Skeletal muscle cell (primary cell): ENCODE results near the gene RPS28.

Experiments used
- DNase-seq: peaks from one replicate; pipeline ENCODE4 v3.0.0-alpha.2; 2010; ENCODE audit warnings: low read depth
- H3K4me3 ChIP-seq: 2 replicates; pipeline ENCODE4 v1.5.1; 2011; ENCODE audit warnings: low read depth, mild to moderate bottlenecking, control low read depth, low read length, moderate library complexity

RPS28 gene

DNA sequence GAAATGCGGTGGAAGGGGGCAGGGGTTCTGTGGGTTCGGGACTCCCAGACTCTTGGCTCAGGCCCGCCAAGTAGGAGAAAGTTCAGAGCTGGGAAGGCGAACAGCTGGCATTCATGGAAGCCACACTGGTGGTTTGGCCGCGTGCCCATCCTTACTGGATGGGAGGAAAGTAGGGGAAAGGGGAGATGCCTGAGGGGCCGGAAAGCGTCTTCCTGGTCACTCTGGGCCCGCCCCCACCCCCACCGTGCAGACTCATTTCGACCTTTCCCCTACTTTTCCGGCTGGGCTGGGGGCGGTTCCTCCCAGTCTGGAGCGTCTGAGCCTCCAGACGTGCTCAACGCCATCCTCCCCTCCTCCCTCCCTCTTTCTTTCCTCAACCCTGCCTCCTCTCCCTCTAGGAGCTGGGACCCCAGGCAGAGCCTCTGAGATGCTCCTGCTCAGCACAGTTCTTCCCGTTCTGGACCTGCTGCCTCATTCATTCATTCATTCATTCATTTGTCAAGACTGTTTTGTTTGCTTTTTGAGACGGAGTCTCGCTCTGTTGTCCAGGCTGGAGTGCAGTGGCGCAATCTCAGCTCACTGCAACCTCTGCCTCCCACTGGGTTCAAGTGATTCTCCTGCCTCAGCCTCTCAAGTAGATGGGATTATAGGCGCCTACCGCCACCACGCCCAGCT is 46.2 kb downstream of the RPS28 start:
- peak; percentile 85 for DNase-seq

DNA sequence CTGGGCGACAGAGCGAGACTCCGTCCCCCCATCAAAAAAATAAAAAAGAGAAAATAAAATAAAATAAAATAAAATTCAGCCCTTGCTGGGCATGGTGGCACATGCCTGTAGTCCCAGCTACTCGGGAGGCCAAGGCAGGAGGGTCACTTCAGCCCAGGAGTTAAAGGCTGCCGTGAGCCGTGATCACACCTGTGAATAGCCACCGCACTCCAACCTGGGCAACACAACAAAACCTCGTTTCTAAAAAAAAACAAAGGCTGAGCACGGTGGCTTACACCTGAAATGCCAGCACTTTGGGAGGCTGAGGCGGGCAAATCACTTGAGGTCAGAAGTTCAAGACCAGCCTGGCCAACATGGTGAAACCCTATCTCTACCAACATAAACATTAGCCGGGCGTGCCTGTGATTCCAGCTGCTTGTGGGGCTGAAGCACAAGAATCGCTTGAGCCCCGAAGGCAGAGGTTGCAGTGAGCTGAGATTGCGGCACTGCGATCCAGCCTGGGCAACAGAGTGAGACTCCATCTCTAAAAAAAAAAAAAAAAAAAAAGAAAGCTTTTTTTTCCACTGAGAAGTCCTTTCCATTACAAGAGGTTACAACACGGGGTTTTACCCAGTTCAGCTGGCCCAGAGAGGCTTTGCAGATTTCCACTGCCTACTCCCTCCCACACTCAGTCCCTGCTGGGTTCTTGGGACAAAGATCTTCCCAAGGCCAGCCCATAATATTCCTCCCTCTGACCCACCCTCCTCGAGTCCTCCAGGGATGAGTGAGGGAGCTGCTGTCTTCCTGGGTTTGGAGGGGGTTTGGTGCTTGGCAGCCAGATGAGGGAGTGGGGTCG is 49.1 kb downstream of the RPS28 start:
- no peak overlapping the region for H3K4me3 ChIP-seq
- DNase-seq: no peak

More for the DNA sequence above, 46.2 kb downstream of the RPS28 start:
- H3K4me3 ChIP-seq: no peak overlapping the region

DNA sequence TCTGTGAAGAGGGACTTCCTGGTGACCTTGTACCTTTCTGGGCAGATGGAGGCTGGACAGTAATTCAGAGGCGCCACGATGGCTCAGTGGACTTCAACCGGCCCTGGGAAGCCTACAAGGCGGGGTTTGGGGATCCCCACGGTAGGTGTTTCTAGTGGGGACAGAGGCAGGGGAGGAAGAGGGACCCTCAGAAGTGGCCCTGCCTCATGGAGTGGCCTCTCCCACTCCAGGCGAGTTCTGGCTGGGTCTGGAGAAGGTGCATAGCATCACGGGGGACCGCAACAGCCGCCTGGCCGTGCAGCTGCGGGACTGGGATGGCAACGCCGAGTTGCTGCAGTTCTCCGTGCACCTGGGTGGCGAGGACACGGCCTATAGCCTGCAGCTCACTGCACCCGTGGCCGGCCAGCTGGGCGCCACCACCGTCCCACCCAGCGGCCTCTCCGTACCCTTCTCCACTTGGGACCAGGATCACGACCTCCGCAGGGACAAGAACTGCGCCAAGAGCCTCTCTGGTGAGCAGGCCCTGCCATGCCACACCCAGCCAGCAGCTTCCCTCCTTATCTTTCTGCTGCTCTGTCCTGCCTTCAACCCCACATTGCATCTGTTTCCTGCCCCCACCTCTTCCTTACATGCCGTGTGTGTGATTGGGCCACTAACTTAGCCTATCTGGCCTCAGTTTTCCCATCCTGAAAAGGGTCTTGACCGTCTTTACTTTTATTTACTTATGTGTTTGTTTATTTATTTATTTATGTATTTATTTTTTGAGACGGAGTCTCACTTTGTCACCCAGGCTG is 49.9 kb downstream of the RPS28 start:
- no peak for DNase-seq
- no peak overlapping the region for H3K4me3 ChIP-seq
